ENCODE data around the gene SLC9A1. TPM values are rescaled to one million over a fixed set of nuclear protein-coding genes. Genes with fewer than 3 reads are reported as not detected.

The SLC9A1 gene
- total and polyA plus RNA-seq, 12 donors, result 3.1 to 49.0 (median 28.4) TPM

GRCh38 chr1:27154469-27154990 lies 395 bp downstream of the SLC9A1 start:
- Histone ChIP-seq H3K27me3 (no peaks in the 10 kb centered on the region), H3K36me3 (replicated peaks in 1 of 2) (no peaks in the 10 kb centered on the region), H3K9me3 (replicated peaks in 1 of 3) (no peaks in the 10 kb centered on the region), H3K27ac (peak overlapping the region in 4 of 5 donors; percentile 75 to 91 (median 84)), H3K4me3 (peak overlapping the region in 3 of 4 donors; percentile 35 to 78 (median 61)), H3K4me1 (replicated peaks in 1 of 2) (peaks cover 24 to 51% of the 10 kb centered on the region in 2 donors)
- WGBS, 4 donors, result 8 to 12% (median 9%) methylated on average over 15 to 20 of the region's 20 CpGs
- DNase-seq, result no peak
- intact Hi-C loops (cut with DNase I), result loop anchor here in 1 of 2 donors (5.0 kb wide), 1 partner anchor 37 kb away; no protein-coding TSS in a partner anchor
- TF ChIP-seq POLR2A (IDR thresholded peaks at IDR 0.05), result no peak
- TF ChIP-seq CTCF (IDR thresholded peaks at IDR 0.05), result no peak

DNA sequence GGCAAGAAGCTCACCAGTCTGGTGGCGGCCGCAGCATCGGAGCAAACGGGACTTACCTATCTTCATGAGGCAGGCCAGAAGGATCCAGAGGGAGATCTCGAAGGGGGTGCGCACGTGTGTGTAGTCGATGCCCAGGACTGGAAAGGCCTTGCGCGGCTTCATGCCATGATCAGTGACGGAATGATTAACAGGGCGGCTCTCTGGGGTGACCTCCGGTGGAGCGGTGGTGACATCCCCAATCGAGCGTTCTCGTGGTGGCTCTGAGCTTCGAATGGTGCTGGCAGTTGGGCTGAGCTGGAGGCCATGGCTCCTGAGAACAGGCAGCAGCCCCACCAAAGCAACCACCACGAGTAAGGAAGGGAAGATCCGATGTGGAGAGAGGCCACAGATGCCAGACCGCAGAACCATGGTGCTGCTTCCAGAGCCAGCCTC lies 982 bp downstream of the SLC9A1 start:
- no peaks in the 10 kb centered on the region for H3K27me3 ChIP-seq
- peak overlapping the region in 3 of 5 donors; percentile 82 to 91 (median 86) for H3K27ac ChIP-seq
- H3K4me1 ChIP-seq (replicated peaks in 1 of 2), result peaks cover 27 to 57% of the 10 kb centered on the region in 2 donors
- WGBS, 4 donors, result 85 to 94% (median 88%) methylated on average over 13 to 21 of the region's 21 CpGs
- DNase-seq, result peak in 3 of 7 donors; percentile 25 to 62 (median 35)
- no peak for TF ChIP-seq CTCF (IDR thresholded peaks at IDR 0.05)
- TF ChIP-seq POLR2A (IDR thresholded peaks at IDR 0.05), result no peak
- H3K36me3 ChIP-seq (replicated peaks in 1 of 2), result no peaks in the 10 kb centered on the region
- H3K4me3 ChIP-seq, result peak overlapping the region in 1 of 4 donors; percentile 78
- H3K9me3 ChIP-seq (replicated peaks in 1 of 3), result no peaks in the 10 kb centered on the region
- intact Hi-C loops (cut with DNase I), result loop anchor here in 1 of 2 donors (5.0 kb wide), 1 partner anchor 37 kb away; no protein-coding TSS in a partner anchor

GRCh38 chr1:27153549-27153886 lies 1.4 kb downstream of the SLC9A1 start:
- no peak for TF ChIP-seq CTCF (IDR thresholded peaks at IDR 0.05)
- TF ChIP-seq POLR2A (IDR thresholded peaks at IDR 0.05), result no peak
- H3K9me3 ChIP-seq (replicated peaks in 1 of 3), result no peaks in the 10 kb centered on the region
- H3K4me1 ChIP-seq (replicated peaks in 1 of 2), result peaks cover 27 to 61% of the 10 kb centered on the region in 2 donors
- peak overlapping the region in 3 of 5 donors; percentile 76 to 91 (median 86) for H3K27ac ChIP-seq
- H3K36me3 ChIP-seq (replicated peaks in 1 of 2), result no peaks in the 10 kb centered on the region
- peak in 1 of 7 donors; percentile 54 for DNase-seq
- WGBS, 4 donors, result 18 to 40% (median 39%) methylated on average over 2 to 4 of the region's 4 CpGs; no CpG with 5 or more reads in 1 of the 4 donors
- intact Hi-C loops (cut with DNase I), result loop anchor here in 1 of 2 donors (5.0 kb wide), 1 partner anchor 36 kb away; no protein-coding TSS in a partner anchor
- peak overlapping the region in 1 of 4 donors; percentile 78 for H3K4me3 ChIP-seq
- no peaks in the 10 kb centered on the region for H3K27me3 ChIP-seq

- H3K36me3 ChIP-seq (replicated peaks in 1 of 2), result no peaks in the 10 kb centered on the region
- no peaks in the 10 kb centered on the region for H3K27me3 ChIP-seq
- peak overlapping the region in 1 of 4 donors; percentile 78 for H3K4me3 ChIP-seq
- H3K4me1 ChIP-seq (replicated peaks in 1 of 2), result peaks cover 27 to 66% of the 10 kb centered on the region in 2 donors
- H3K27ac ChIP-seq, result peak overlapping the region in 4 of 5 donors; percentile 11 to 91 (median 81)
- H3K9me3 ChIP-seq (replicated peaks in 1 of 3), result no peaks in the 10 kb centered on the region
- intact Hi-C loops (cut with DNase I), result loop anchor here in 1 of 2 donors (5.0 kb wide), 1 partner anchor 36 kb away; no protein-coding TSS in a partner anchor
- TF ChIP-seq CTCF (IDR thresholded peaks at IDR 0.05), result no peak
- TF ChIP-seq POLR2A (IDR thresholded peaks at IDR 0.05), result peak in 1 of 2 donors; percentile 9
- no peak for DNase-seq
- WGBS, 4 donors, result 64 to 83% (median 68%) methylated on average over 1 to 2 of the region's 2 CpGs
Measured at GRCh38 chr1:27152829-27153548, 1.9 kb downstream of the SLC9A1 start.

Measured in adrenal gland (tissue), 12 donors.